ENCODE results near the gene MARCHF2. TPM values are rescaled to one million over a fixed set of nuclear protein-coding genes. Genes with fewer than 3 reads are reported as not detected.
"Not testable (repeated sequence)": the region's sequence is repeated elsewhere in the genome, so short reads cannot be mapped to it uniquely, and the experiment has no call there.

The MARCHF2 gene
- total RNA-seq, 1 experiment from 2014 or later, result 27.5 TPM

GRCh38 chr19:8384569-8384968 is 28.5 kb upstream of the MARCHF2 start:
- H3K27ac Mint-ChIP-seq; H3K9ac ChIP-seq (ENCODE audit: extremely low read depth, insufficient read length, low read length); H3K4ac ChIP-seq (ENCODE audit: low read depth, low read length); H2BK12ac ChIP-seq (ENCODE audit: insufficient read length, low read depth, low read length); H3K79me2 ChIP-seq (ENCODE audit: insufficient read depth, low read length); H3K9me3 ChIP-seq (ENCODE audit: control insufficient read depth, low read depth, low read length); H3K14ac ChIP-seq (ENCODE audit: insufficient read depth, low read length); H4K20me1 ChIP-seq (ENCODE audit: control insufficient read depth, insufficient read depth, insufficient read length); DNase-seq; H2BK5ac ChIP-seq (ENCODE audit: insufficient read length, low read length); H2AK5ac ChIP-seq (ENCODE audit: insufficient read length, low read length); H4K91ac ChIP-seq (ENCODE audit: insufficient read length, low read depth, low read length); H2BK15ac ChIP-seq (ENCODE audit: low read depth, low read length); H4K5ac ChIP-seq (ENCODE audit: insufficient read length, low read depth, low read length); H3K18ac ChIP-seq (ENCODE audit: insufficient read length, low read depth, low read length); H2BK120ac ChIP-seq (ENCODE audit: low read depth, low read length, poor library complexity, severe bottlenecking); H3K56ac ChIP-seq (ENCODE audit: insufficient read length, low read depth, low read length); H4K8ac ChIP-seq (replicated peaks; ENCODE audit: insufficient read length, low read depth, low read length); H3K27ac ChIP-seq (ENCODE audit: insufficient read length, low read depth, low read length); H3T11ph ChIP-seq (ENCODE audit: low read length); H3K79me1 ChIP-seq (ENCODE audit: insufficient read depth, low read depth, low read length, poor library complexity, severe bottlenecking); H3K23ac ChIP-seq (ENCODE audit: insufficient read length, low read depth, low read length); H3K4me2 ChIP-seq (ENCODE audit: insufficient read depth, insufficient read length, low read length); H2AFZ ChIP-seq (ENCODE audit: low read length); H3K4me3 Mint-ChIP-seq; H3K27me3 Mint-ChIP-seq (ENCODE audit: low read depth); H3K23me2 ChIP-seq (ENCODE audit: insufficient read length, low read depth, low read length, poor library complexity, severe bottlenecking); H2BK20ac ChIP-seq (ENCODE audit: low read depth, low read length, poor library complexity, severe bottlenecking); H3K27me3 ChIP-seq (ENCODE audit: insufficient read depth, low read length); H3K4me1 ChIP-seq (ENCODE audit: insufficient read depth, low read length): not testable (repeated sequence)
- Mint-ChIP-seq H3K36me3 (ENCODE audit: insufficient read depth in 1 of 3, low read depth in 3 of 3) (peaks cover 15 to 19% (median 18%) of the 10 kb centered on the region in 3 experiments), H3K9me3 (peaks cover 11 to 12% of the 10 kb centered on the region in 2 experiments; a peak in 4 of 5 replicates), H3K4me1 (peaks cover 21 to 22% of the 10 kb centered on the region in 2 experiments)
- no CpG with 5 or more reads among the region's 4 CpGs for WGBS (ENCODE audit: extremely low coverage, insufficient read length, low lambda C conversion rate)

DNA sequence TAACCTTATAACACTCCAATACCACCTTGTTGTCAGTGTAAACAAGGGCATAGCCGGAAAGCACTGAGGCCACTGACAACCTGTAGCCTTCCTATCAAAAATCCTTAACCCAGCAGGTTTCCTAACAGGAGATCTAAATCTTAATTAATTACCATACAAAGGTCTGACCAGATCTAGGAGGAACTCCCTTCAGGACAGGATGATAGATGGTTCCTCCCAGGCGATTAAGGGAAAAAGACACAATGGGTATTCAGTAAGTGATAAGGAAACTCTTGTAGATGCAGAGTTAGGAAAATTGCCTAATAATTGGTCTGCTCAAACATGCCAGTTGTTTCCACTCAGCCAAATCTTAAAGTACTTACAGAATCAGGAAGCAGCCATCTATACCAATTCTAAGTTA is 28.0 kb upstream of the MARCHF2 start:
- H3K4ac ChIP-seq (ENCODE audit: low read depth, low read length); H3K4me1 ChIP-seq (ENCODE audit: insufficient read depth, low read length); H4K91ac ChIP-seq (ENCODE audit: insufficient read length, low read depth, low read length); H3K27ac Mint-ChIP-seq; H3T11ph ChIP-seq (ENCODE audit: low read length); H3K27ac ChIP-seq (ENCODE audit: insufficient read length, low read depth, low read length); H3K4me3 Mint-ChIP-seq; H3K23ac ChIP-seq (ENCODE audit: insufficient read length, low read depth, low read length); H3K14ac ChIP-seq (ENCODE audit: insufficient read depth, low read length); H3K56ac ChIP-seq (ENCODE audit: insufficient read length, low read depth, low read length); H3K23me2 ChIP-seq (ENCODE audit: insufficient read length, low read depth, low read length, poor library complexity, severe bottlenecking); H4K8ac ChIP-seq (replicated peaks; ENCODE audit: insufficient read length, low read depth, low read length); H3K9ac ChIP-seq (ENCODE audit: extremely low read depth, insufficient read length, low read length); H2BK12ac ChIP-seq (ENCODE audit: insufficient read length, low read depth, low read length); H2BK15ac ChIP-seq (ENCODE audit: low read depth, low read length); H3K79me2 ChIP-seq (ENCODE audit: insufficient read depth, low read length); H2BK120ac ChIP-seq (ENCODE audit: low read depth, low read length, poor library complexity, severe bottlenecking); H3K27me3 ChIP-seq (ENCODE audit: insufficient read depth, low read length); H3K79me1 ChIP-seq (ENCODE audit: insufficient read depth, low read depth, low read length, poor library complexity, severe bottlenecking); H2AFZ ChIP-seq (ENCODE audit: low read length); H2AK5ac ChIP-seq (ENCODE audit: insufficient read length, low read length); H3K27me3 Mint-ChIP-seq (ENCODE audit: low read depth); H3K18ac ChIP-seq (ENCODE audit: insufficient read length, low read depth, low read length); H2BK5ac ChIP-seq (ENCODE audit: insufficient read length, low read length); H4K5ac ChIP-seq (ENCODE audit: insufficient read length, low read depth, low read length); H3K9me3 ChIP-seq (ENCODE audit: control insufficient read depth, low read depth, low read length); H2BK20ac ChIP-seq (ENCODE audit: low read depth, low read length, poor library complexity, severe bottlenecking); H4K20me1 ChIP-seq (ENCODE audit: control insufficient read depth, insufficient read depth, insufficient read length); H3K4me2 ChIP-seq (ENCODE audit: insufficient read depth, insufficient read length, low read length); DNase-seq: not testable (repeated sequence)
- peaks cover 9 to 11% of the 10 kb centered on the region in 2 experiments; a peak in 4 of 5 replicates for H3K9me3 Mint-ChIP-seq
- peaks cover 15 to 16% of the 10 kb centered on the region in 2 experiments for H3K4me1 Mint-ChIP-seq
- H3K36me3 Mint-ChIP-seq (ENCODE audit: insufficient read depth in 1 of 3, low read depth in 3 of 3), result peaks cover 15 to 17% (median 16%) of the 10 kb centered on the region in 3 experiments; a peak in 6 of 7 replicates
- no CpG with 5 or more reads among the region's 2 CpGs for WGBS (ENCODE audit: extremely low coverage, insufficient read length, low lambda C conversion rate)

Measured in H9 (cell line).